H1 (cell line): ENCODE data around the gene MT1X.

Experiments
- CEBPB ChIP-seq: IDR thresholded peaks from 2 replicates; pipeline ENCODE4 v1.6.1; 2012; ENCODE audit warnings: low read depth, low read length
- CTBP2 ChIP-seq: IDR thresholded peaks from 2 replicates; pipeline ENCODE4 v1.7.0; 2011; ENCODE audit warnings: borderline replicate concordance, mild to moderate bottlenecking, moderate library complexity, mixed read lengths, low read length; ENCODE audit not compliant: insufficient read depth, insufficient read length
- CTCF ChIP-seq, 3 experiments: IDR thresholded peaks; 1 replicate in 2 of 3; 2 replicates in 1 of 3; pipeline versions ENCODE4 v1.5.1 to v1.6.1; 2011; ENCODE audit warnings: low read length in 3 of 3, mild to moderate bottlenecking in 3 of 3, inconsistent platforms in 2 of 3, low read depth in 1 of 3, moderate library complexity in 1 of 3; ENCODE audit not compliant: insufficient read depth in 1 of 3; ENCODE audit errors: control extremely low read depth in 1 of 3
- EP300 ChIP-seq, 2 experiments: IDR thresholded peaks; 1 replicate in 1 of 2; 2 replicates in 1 of 2; pipeline ENCODE4 v1.6.1; 2011 to 2012; ENCODE audit warnings: low read depth in 2 of 2, low read length in 2 of 2, mild to moderate bottlenecking in 2 of 2, borderline replicate concordance in 1 of 2, inconsistent platforms in 1 of 2, moderate library complexity in 1 of 2
- EZH2 ChIP-seq: fragments of 200-600 bp; sonication (generic); IDR thresholded peaks from 2 replicates; pipeline ENCODE4 v1.7.1; 2012; ENCODE audit warnings: low read depth, mild to moderate bottlenecking, moderate library complexity, low read length, inconsistent platforms; ENCODE audit not compliant: severe bottlenecking
- POLR2A ChIP-seq, 2 experiments: IDR thresholded peaks; 1 replicate in 1 of 2; 2 replicates in 1 of 2; pipeline ENCODE4 v1.6.1; 2011; ENCODE audit warnings: low read depth in 2 of 2, low read length in 2 of 2, mild to moderate bottlenecking in 2 of 2; ENCODE audit errors: control extremely low read depth in 1 of 2
- POLR2AphosphoS5 ChIP-seq: IDR thresholded peaks from 2 replicates; pipeline ENCODE4 v1.6.1; 2011; ENCODE audit warnings: low read depth, low read length
- POU5F1 ChIP-seq: IDR thresholded peaks from 2 replicates; pipeline ENCODE4 v1.6.1; 2011; ENCODE audit warnings: low read depth, mild to moderate bottlenecking, low read length, moderate library complexity
- RAD21 ChIP-seq, 2 experiments: IDR thresholded peaks in 1 of 2; conservative IDR thresholded peaks in 1 of 2; 2 replicates each; pipeline ENCODE4 v1.6.1; 2011; ENCODE audit warnings: low read depth in 2 of 2, low read length in 2 of 2, improper control_type of control experiment in 1 of 2, inconsistent platforms in 1 of 2, mild to moderate bottlenecking in 1 of 2, moderate library complexity in 1 of 2
- SP2 ChIP-seq: IDR thresholded peaks from 2 replicates; pipeline ENCODE4 v1.6.1; 2012; ENCODE audit warnings: mild to moderate bottlenecking, low read length, inconsistent platforms
- SUZ12 ChIP-seq: fragments of 200-600 bp; sonication (generic); IDR thresholded peaks from 2 replicates; pipeline ENCODE4 v1.6.1; 2012; ENCODE audit warnings: mild to moderate bottlenecking, inconsistent platforms, low read length, moderate library complexity, mixed read lengths
- TCF12 ChIP-seq: IDR thresholded peaks from 2 replicates; pipeline ENCODE4 v1.6.1; 2011; ENCODE audit warnings: low read depth, mild to moderate bottlenecking, low read length
- TF ChIP-seq, protein P1 (sequence below): IDR thresholded peaks from 2 replicates; pipeline ENCODE4 v1.6.1; 2011; ENCODE audit warnings: low read depth, mild to moderate bottlenecking, low read length; ENCODE audit not compliant: insufficient read depth

DNA sequence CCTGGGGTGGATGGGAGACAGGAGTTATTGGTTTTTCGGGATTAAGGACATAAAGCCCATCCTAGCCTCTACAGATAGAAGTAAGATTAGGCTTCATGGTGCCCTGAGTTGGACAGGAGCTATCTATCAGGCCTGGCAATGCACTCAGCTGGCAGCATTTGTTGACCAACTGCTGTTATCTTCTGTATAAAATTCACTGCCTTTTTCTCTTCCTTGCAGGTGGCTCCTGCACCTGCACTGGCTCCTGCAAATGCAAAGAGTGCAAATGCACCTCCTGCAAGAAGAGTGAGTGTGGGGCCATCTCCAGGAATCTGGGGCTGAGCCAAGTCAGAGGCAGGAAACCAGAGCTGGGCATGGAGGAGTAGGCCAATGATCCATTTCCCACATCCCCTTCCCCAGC lies 43.2 kb upstream of the MT1X start:
- no peak for TF ChIP-seq CTCF (IDR thresholded peaks at IDR 0.05; ENCODE audit: control extremely low read depth in 1 of 3, insufficient read depth in 1 of 3, low read depth in 1 of 3, low read length in 3 of 3)
- no peak for TF ChIP-seq EZH2
- TF ChIP-seq TCF12: no peak
- TF ChIP-seq SUZ12: no peak
- TF ChIP-seq POU5F1: no peak
- TF ChIP-seq POLR2AphosphoS5: no peak
- no peak for TF ChIP-seq POLR2A (IDR thresholded peaks at IDR 0.05; ENCODE audit: control extremely low read depth in 1 of 2, low read depth in 2 of 2, low read length in 2 of 2)
- TF ChIP-seq, protein P1, sequence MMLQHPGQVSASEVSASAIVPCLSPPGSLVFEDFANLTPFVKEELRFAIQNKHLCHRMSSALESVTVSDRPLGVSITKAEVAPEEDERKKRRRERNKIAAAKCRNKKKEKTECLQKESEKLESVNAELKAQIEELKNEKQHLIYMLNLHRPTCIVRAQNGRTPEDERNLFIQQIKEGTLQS: no peak
- no peak for TF ChIP-seq EP300 (IDR thresholded peaks at IDR 0.05; ENCODE audit: borderline replicate concordance in 1 of 2, low read depth in 2 of 2, low read length in 2 of 2)
- TF ChIP-seq RAD21 (IDR thresholded peaks at IDR 0.05 in 1 of 2, conservative IDR thresholded peaks at IDR 0.05 in 1 of 2; ENCODE audit: low read depth in 2 of 2, low read length in 2 of 2): no peak
- no peak for TF ChIP-seq CEBPB
- TF ChIP-seq SP2: no peak
- no peak for TF ChIP-seq CTBP2
